ENCODE measurements around the gene INVS.
"Not testable (repeated sequence)": the region's sequence is repeated elsewhere in the genome, so short reads cannot be mapped to it uniquely, and the experiment has no call there.

Gene INVS

GRCh38 chr9:100125910-100126309 is 26.9 kb downstream of the INVS start:
- no peak for DNase-seq

GRCh38 chr9:100126423-100126822 is 27.4 kb downstream of the INVS start:
- DNase-seq = no peak

- DNase-seq = no peak
Measured at GRCh38 chr9:100129772-100130171, 30.7 kb downstream of the INVS start.

- no peak for DNase-seq
Measured at GRCh38 chr9:100131216-100131615, 32.2 kb downstream of the INVS start.

- DNase-seq = no peak
Measured at GRCh38 chr9:100131875-100132430, 32.9 kb downstream of the INVS start.

GRCh38 chr9:100134731-100135130 is 35.7 kb downstream of the INVS start:
- no peak for DNase-seq

- not testable (repeated sequence) for DNase-seq
Measured at GRCh38 chr9:100136799-100137198, 37.8 kb downstream of the INVS start.

- DNase-seq = not testable (repeated sequence)
Measured at GRCh38 chr9:100140303-100140702, 41.3 kb downstream of the INVS start.

- DNase-seq = not testable (repeated sequence)
Measured at GRCh38 chr9:100141862-100142261, 42.8 kb downstream of the INVS start.

GRCh38 chr9:100145167-100145934 is 46.3 kb downstream of the INVS start:
- not testable (repeated sequence) for DNase-seq

GRCh38 chr9:100145976-100146375 is 46.9 kb downstream of the INVS start:
- DNase-seq = not testable (repeated sequence)

GRCh38 chr9:100150214-100150613 is 51.2 kb downstream of the INVS start:
- no peak for DNase-seq

GRCh38 chr9:100160021-100160420 is 61.0 kb downstream of the INVS start:
- no peak for DNase-seq

- no peak for DNase-seq
Measured at GRCh38 chr9:100167176-100167575, 68.1 kb downstream of the INVS start.

- no peak for DNase-seq
Measured at GRCh38 chr9:100167915-100168654, 69.0 kb downstream of the INVS start.

- no peak for DNase-seq
Measured at GRCh38 chr9:100170085-100170484, 71.0 kb downstream of the INVS start.

GRCh38 chr9:100170556-100170955 is 71.5 kb downstream of the INVS start:
- no peak for DNase-seq

- DNase-seq = no peak
Measured at GRCh38 chr9:100186356-100186755, 87.3 kb downstream of the INVS start.

GRCh38 chr9:100190339-100190738 is 91.3 kb downstream of the INVS start:
- no peak for DNase-seq

- no peak for DNase-seq
Measured at GRCh38 chr9:100191264-100191663, 92.2 kb downstream of the INVS start.

GRCh38 chr9:100193078-100193477 is 94.0 kb downstream of the INVS start:
- no peak for DNase-seq

GRCh38 chr9:100196215-100196614 is 97.2 kb downstream of the INVS start:
- DNase-seq = no peak

- DNase-seq = no peak
Measured at GRCh38 chr9:100196828-100197227, 97.8 kb downstream of the INVS start.

- no peak for DNase-seq
Measured at GRCh38 chr9:100197553-100197952, 98.5 kb downstream of the INVS start.

Data from NCI-H510A treated with DMSO at 0.1 percent for 48 hours (cell line).